Liver (tissue), 9 donors: Measurements from ENCODE around the gene NUP42. TPM values are rescaled to one million over a fixed set of nuclear protein-coding genes. Genes with fewer than 3 reads are reported as not detected.

ENCODE experiments used
- DNase-seq: peaks from one replicate; pipeline ENCODE4 v3.0.0-alpha.2; 2017; ENCODE audit warnings: low spot score
- H3K27ac ChIP-seq, 2 donors: one replicate each; pipeline ENCODE4 v1.7.0; 2013; ENCODE audit warnings: inconsistent platforms in 2 of 2, low read length in 2 of 2, control low read depth in 1 of 2, low read depth in 1 of 2, mild to moderate bottlenecking in 1 of 2
- H3K27me3 ChIP-seq, 4 donors: one replicate each; pipeline versions ENCODE4 v1.6.1 to v1.7.0; 2013; ENCODE audit warnings: low read length in 3 of 4, inconsistent platforms in 1 of 4, mild to moderate bottlenecking in 1 of 4, moderate library complexity in 1 of 4; ENCODE audit not compliant: control insufficient read depth in 4 of 4, insufficient read depth in 4 of 4
- H3K36me3 ChIP-seq, 4 donors: one replicate each; pipeline versions ENCODE4 v1.6.1 to v1.7.0; 2013; ENCODE audit warnings: low read length in 3 of 4, mild to moderate bottlenecking in 3 of 4, low read depth in 1 of 4, moderate library complexity in 1 of 4; ENCODE audit not compliant: control insufficient read depth in 4 of 4, insufficient read depth in 3 of 4
- H3K4me1 ChIP-seq, 4 donors: one replicate each; pipeline versions ENCODE4 v1.6.1 to v1.7.0; 2013; ENCODE audit warnings: low read length in 3 of 4, mild to moderate bottlenecking in 3 of 4, moderate library complexity in 1 of 4; ENCODE audit not compliant: control insufficient read depth in 4 of 4, insufficient read depth in 4 of 4
- H3K4me3 ChIP-seq, 3 donors: one replicate each; pipeline versions ENCODE4 v1.6.1 to v1.7.0; 2013; ENCODE audit warnings: low read length in 3 of 3, control low read depth in 1 of 3, low read depth in 1 of 3, mild to moderate bottlenecking in 1 of 3
- H3K9ac ChIP-seq, 2 donors: one replicate each; pipeline ENCODE4 v1.7.0; 2013; ENCODE audit warnings: low read length in 2 of 2, mild to moderate bottlenecking in 2 of 2, moderate library complexity in 2 of 2, control low read depth in 1 of 2, low read depth in 1 of 2
- H3K9me3 ChIP-seq, 4 donors: one replicate each; pipeline versions ENCODE4 v1.6.1 to v1.7.0; 2013; ENCODE audit warnings: low read length in 3 of 4; ENCODE audit not compliant: control insufficient read depth in 4 of 4
- CTCF ChIP-seq: fragments of 150-350 bp; IDR thresholded peaks from 2 replicates; pipeline ENCODE4 v1.5.1; 2017; ENCODE audit warnings: improper control_type of control experiment, low read depth, low read length; ENCODE audit not compliant: missing input control
- EGR1 ChIP-seq, 2 donors: IDR thresholded peaks; 2 replicates each; pipeline ENCODE4 v1.6.1; 2016 to 2018; ENCODE audit warnings: antibody characterized with exemption in 2 of 2, low read depth in 2 of 2
- FOXA1 ChIP-seq: IDR thresholded peaks from 2 replicates; pipeline ENCODE4 v1.6.1; 2016; ENCODE audit warnings: antibody characterized with exemption
- FOXA2 ChIP-seq: IDR thresholded peaks from 2 replicates; pipeline ENCODE4 v1.6.1; 2016; ENCODE audit warnings: antibody characterized with exemption
- GABPA ChIP-seq, 2 donors: IDR thresholded peaks in 1 of 2; conservative IDR thresholded peaks in 1 of 2; 2 replicates each; pipeline ENCODE4 v1.6.1; 2016; ENCODE audit warnings: antibody characterized with exemption in 2 of 2, mild to moderate bottlenecking in 1 of 2, moderate library complexity in 1 of 2
- HNF4A ChIP-seq, 2 donors: conservative IDR thresholded peaks; 2 replicates each; pipeline ENCODE4 v1.6.1; 2016; ENCODE audit warnings: antibody characterized with exemption in 2 of 2, mild to moderate bottlenecking in 2 of 2
- HNF4G ChIP-seq: IDR thresholded peaks from 2 replicates; pipeline ENCODE4 v1.6.1; 2016; ENCODE audit warnings: antibody characterized with exemption
- JUND ChIP-seq, 2 donors: IDR thresholded peaks; 2 replicates each; pipeline ENCODE4 v1.6.1; 2016; ENCODE audit warnings: antibody characterized with exemption in 2 of 2
- NR2F2 ChIP-seq: IDR thresholded peaks from 2 replicates; pipeline ENCODE4 v1.6.1; 2016; ENCODE audit warnings: antibody characterized with exemption
- RAD21 ChIP-seq, 2 donors: IDR thresholded peaks; 2 replicates each; pipeline ENCODE4 v1.6.1; 2016; ENCODE audit warnings: antibody characterized with exemption in 2 of 2, mild to moderate bottlenecking in 2 of 2
- RXRA ChIP-seq, 2 donors: IDR thresholded peaks; 2 replicates each; pipeline ENCODE4 v1.6.1; 2017 to 2018; ENCODE audit warnings: antibody characterized with exemption in 2 of 2, mild to moderate bottlenecking in 1 of 2
- SP1 ChIP-seq: IDR thresholded peaks from 2 replicates; pipeline ENCODE4 v1.6.1; 2018; ENCODE audit warnings: antibody characterized with exemption, mild to moderate bottlenecking
- TAF1 ChIP-seq: conservative IDR thresholded peaks from 2 replicates; pipeline ENCODE4 v1.6.1; 2016; ENCODE audit warnings: antibody characterized with exemption, mild to moderate bottlenecking
- YY1 ChIP-seq: IDR thresholded peaks from 2 replicates; pipeline ENCODE4 v1.6.1; 2016; ENCODE audit warnings: antibody characterized with exemption, mild to moderate bottlenecking
- WGBS: extraction: QIAGEN DNeasy Blood & Tissue Kit; methylation state at CpG from one replicate; pipeline ENCODE4 v1.1.7; 2013; 5-methylcytosine and 5-hydroxymethylcytosine counted together
- polyA plus RNA-seq, 2 donors: library from polyadenylated mRNA; stranded (reverse) in 1 of 2; unstranded in 1 of 2; fragments of 200-250 nt in 1 of 2; fragments of >200 nt in 1 of 2; fragmentation: Nextera tagmentation in 1 of 2; extraction: Ambion mirVana in 1 of 2; gene quantifications; one replicate each; pipeline versions ENCODE4 v1.2.1 to v1.2.3, GENCODE V29; 2013 to 2015
- total RNA-seq, 2 donors: library from RNA; depleted of rRNA; stranded (reverse); fragments of >200 nt; gene quantifications; one replicate each; pipeline ENCODE4 v1.2.3, GENCODE V29; 2014
- TF ChIP-seq, protein P1 (sequence below): IDR thresholded peaks from 2 replicates; pipeline ENCODE4 v1.6.1; 2016; ENCODE audit warnings: antibody characterized with exemption, mild to moderate bottlenecking
- TF ChIP-seq, protein P2 (sequence below): IDR thresholded peaks from 2 replicates; pipeline ENCODE4 v1.6.1; 2016; ENCODE audit warnings: antibody characterized with exemption
- TF ChIP-seq, protein P3 (sequence below): IDR thresholded peaks from 2 replicates; pipeline ENCODE4 v1.6.1; 2016; ENCODE audit warnings: antibody characterized with exemption
- TF ChIP-seq, protein P4 (sequence below): IDR thresholded peaks from 2 replicates; pipeline ENCODE4 v1.6.1; 2016; ENCODE audit warnings: antibody characterized with exemption
- donor health status: healthy.
- donor health status: healthy.
- donor health status: healthy.
- donor health status: healthy.
- donor health status: healthy.

NUP42 gene, protein sequence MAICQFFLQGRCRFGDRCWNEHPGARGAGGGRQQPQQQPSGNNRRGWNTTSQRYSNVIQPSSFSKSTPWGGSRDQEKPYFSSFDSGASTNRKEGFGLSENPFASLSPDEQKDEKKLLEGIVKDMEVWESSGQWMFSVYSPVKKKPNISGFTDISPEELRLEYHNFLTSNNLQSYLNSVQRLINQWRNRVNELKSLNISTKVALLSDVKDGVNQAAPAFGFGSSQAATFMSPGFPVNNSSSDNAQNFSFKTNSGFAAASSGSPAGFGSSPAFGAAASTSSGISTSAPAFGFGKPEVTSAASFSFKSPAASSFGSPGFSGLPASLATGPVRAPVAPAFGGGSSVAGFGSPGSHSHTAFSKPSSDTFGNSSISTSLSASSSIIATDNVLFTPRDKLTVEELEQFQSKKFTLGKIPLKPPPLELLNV
- total RNA-seq = 10 to 100 TPM; 24.4 to 35.8 TPM
- polyA plus RNA-seq = 10 to 100 TPM; 11.9 to 12.2 TPM

DNA sequence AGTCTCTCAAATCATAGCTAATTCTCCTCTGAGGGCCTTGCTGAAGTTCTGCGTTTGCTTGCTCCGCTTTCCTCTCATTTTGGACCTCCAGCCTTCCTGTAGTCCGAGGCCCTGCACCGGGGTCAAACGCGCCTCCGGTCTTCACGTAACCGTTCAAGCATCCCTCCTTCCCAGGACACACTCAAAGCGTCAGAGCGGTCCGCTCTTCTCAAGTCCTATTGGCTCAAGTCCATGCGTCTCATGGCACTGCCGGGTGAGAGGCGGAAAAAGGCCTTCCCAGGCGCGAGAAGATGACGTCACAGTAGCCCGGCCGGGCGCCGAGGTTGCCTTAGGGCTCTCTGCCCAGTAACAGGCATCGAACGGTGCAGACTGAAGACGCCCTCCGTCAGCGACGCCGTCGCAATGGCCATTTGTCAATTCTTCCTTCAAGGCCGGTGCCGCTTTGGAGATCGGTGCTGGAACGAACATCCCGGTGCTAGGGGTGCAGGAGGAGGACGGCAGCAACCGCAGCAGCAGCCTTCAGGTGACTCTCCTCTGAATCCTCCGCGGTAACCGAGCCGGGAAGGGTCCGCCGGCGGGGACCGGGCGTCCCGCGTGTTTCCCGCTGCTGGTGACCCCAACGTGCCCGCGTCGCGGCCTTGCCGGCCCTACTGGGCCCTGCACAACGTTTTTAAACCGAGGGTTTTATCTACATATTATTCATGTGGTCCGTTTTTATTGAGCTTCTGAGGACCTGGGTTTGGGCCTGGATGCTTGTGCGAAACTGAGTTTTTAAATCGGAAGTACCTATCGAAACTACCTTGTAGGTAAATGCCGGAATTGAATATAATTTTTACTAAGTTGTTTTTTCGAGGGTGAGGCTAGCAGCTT lies at the start of gene NUP42:
Gene NUP42 (plus strand): TSS at position 365 of the 870 bp plus-strand sequence. CDS start 38 bp downstream, at position 403.
- DNase-seq = peak; percentile 96
- under 1% methylated on average over 63 of the region's 63 CpGs for WGBS
- H3K27me3 ChIP-seq = no peaks in the 10 kb centered on the region
- peaks cover 0 to 5% (median 4%) of the 10 kb centered on the region in 4 donors for H3K36me3 ChIP-seq
- no peaks in the 10 kb centered on the region for H3K9me3 ChIP-seq
- peak within 1 kb of the TSS; percentile 81 to 92 for H3K9ac ChIP-seq
- peak within 1 kb of the TSS; percentile 85 to 89 for H3K27ac ChIP-seq
- peaks cover 6 to 12% (median 8%) of the 10 kb centered on the region in 4 donors for H3K4me1 ChIP-seq
- peak; percentile 67 to 69 for TF ChIP-seq JUND (IDR thresholded peaks at IDR 0.05)
- TF ChIP-seq EGR1 (IDR thresholded peaks at IDR 0.05; ENCODE audit: low read depth in 2 of 2) = peak in 1 of 2 donors; percentile 17
- no peak for TF ChIP-seq HNF4G
- peak; percentile 91 for TF ChIP-seq YY1
- peak; percentile 52 to 54 for TF ChIP-seq HNF4A (conservative IDR thresholded peaks at IDR 0.05)
- TF ChIP-seq, protein P1, sequence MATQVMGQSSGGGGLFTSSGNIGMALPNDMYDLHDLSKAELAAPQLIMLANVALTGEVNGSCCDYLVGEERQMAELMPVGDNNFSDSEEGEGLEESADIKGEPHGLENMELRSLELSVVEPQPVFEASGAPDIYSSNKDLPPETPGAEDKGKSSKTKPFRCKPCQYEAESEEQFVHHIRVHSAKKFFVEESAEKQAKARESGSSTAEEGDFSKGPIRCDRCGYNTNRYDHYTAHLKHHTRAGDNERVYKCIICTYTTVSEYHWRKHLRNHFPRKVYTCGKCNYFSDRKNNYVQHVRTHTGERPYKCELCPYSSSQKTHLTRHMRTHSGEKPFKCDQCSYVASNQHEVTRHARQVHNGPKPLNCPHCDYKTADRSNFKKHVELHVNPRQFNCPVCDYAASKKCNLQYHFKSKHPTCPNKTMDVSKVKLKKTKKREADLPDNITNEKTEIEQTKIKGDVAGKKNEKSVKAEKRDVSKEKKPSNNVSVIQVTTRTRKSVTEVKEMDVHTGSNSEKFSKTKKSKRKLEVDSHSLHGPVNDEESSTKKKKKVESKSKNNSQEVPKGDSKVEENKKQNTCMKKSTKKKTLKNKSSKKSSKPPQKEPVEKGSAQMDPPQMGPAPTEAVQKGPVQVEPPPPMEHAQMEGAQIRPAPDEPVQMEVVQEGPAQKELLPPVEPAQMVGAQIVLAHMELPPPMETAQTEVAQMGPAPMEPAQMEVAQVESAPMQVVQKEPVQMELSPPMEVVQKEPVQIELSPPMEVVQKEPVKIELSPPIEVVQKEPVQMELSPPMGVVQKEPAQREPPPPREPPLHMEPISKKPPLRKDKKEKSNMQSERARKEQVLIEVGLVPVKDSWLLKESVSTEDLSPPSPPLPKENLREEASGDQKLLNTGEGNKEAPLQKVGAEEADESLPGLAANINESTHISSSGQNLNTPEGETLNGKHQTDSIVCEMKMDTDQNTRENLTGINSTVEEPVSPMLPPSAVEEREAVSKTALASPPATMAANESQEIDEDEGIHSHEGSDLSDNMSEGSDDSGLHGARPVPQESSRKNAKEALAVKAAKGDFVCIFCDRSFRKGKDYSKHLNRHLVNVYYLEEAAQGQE = peak; percentile 55
- TF ChIP-seq FOXA1 = peak; percentile 28
- TF ChIP-seq, protein P2, sequence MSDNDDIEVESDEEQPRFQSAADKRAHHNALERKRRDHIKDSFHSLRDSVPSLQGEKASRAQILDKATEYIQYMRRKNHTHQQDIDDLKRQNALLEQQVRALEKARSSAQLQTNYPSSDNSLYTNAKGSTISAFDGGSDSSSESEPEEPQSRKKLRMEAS = peak; percentile 95
- TF ChIP-seq, protein P3, sequence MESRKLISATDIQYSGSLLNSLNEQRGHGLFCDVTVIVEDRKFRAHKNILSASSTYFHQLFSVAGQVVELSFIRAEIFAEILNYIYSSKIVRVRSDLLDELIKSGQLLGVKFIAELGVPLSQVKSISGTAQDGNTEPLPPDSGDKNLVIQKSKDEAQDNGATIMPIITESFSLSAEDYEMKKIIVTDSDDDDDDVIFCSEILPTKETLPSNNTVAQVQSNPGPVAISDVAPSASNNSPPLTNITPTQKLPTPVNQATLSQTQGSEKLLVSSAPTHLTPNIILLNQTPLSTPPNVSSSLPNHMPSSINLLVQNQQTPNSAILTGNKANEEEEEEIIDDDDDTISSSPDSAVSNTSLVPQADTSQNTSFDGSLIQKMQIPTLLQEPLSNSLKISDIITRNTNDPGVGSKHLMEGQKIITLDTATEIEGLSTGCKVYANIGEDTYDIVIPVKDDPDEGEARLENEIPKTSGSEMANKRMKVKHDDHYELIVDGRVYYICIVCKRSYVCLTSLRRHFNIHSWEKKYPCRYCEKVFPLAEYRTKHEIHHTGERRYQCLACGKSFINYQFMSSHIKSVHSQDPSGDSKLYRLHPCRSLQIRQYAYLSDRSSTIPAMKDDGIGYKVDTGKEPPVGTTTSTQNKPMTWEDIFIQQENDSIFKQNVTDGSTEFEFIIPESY = peak; percentile 92
- TF ChIP-seq RXRA (IDR thresholded peaks at IDR 0.05) = peak; percentile 78 to 84
- TF ChIP-seq SP1 = peak; percentile 75
- TF ChIP-seq GABPA (IDR thresholded peaks at IDR 0.05 in 1 of 2, conservative IDR thresholded peaks at IDR 0.05 in 1 of 2) = peak in 1 of 2 donors; percentile 72
- peak; percentile 87 for TF ChIP-seq NR2F2
- TF ChIP-seq CTCF = no peak
- peak; percentile 24 for TF ChIP-seq FOXA2
- TF ChIP-seq RAD21 (IDR thresholded peaks at IDR 0.05) = peak; percentile 21 to 45
- TF ChIP-seq, protein P4, sequence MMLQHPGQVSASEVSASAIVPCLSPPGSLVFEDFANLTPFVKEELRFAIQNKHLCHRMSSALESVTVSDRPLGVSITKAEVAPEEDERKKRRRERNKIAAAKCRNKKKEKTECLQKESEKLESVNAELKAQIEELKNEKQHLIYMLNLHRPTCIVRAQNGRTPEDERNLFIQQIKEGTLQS = no peak
- peak; percentile 64 for TF ChIP-seq TAF1
- H3K4me3 ChIP-seq = peak within 1 kb of the TSS; percentile 76 to 94 (median 89)
